DMS79 (cell line): Measurements from ENCODE around the gene ADAMTSL1.
"Not testable (repeated sequence)": the region's sequence is repeated elsewhere in the genome, so short reads cannot be mapped to it uniquely, and the experiment has no call there.

Experiments
- DNase-seq: peaks from one replicate; lab custom pipeline; 2025; lab: John Stamatoyannopoulos, UW

The ADAMTSL1 gene

GRCh38 chr9:18863791-18864190 lies 389.8 kb downstream of the ADAMTSL1 start:
- DNase-seq = no peak

- DNase-seq = no peak
These were observed 390.6 kb downstream of the ADAMTSL1 start for GRCh38 chr9:18864516-18864915.

GRCh38 chr9:18865542-18865941 lies 391.6 kb downstream of the ADAMTSL1 start:
- DNase-seq = no peak

GRCh38 chr9:18866121-18866831 lies 392.3 kb downstream of the ADAMTSL1 start:
- DNase-seq = no peak

GRCh38 chr9:18869725-18870124 lies 395.8 kb downstream of the ADAMTSL1 start:
- no peak for DNase-seq

- no peak for DNase-seq
These were observed 400.1 kb downstream of the ADAMTSL1 start for GRCh38 chr9:18874069-18874468.

- DNase-seq = not testable (repeated sequence)
These were observed 401.0 kb downstream of the ADAMTSL1 start for GRCh38 chr9:18874990-18875389.

- DNase-seq = no peak
These were observed 404.0 kb downstream of the ADAMTSL1 start for GRCh38 chr9:18877984-18878383.

- DNase-seq = no peak
These were observed 407.8 kb downstream of the ADAMTSL1 start for GRCh38 chr9:18881758-18882157.

- DNase-seq = no peak
These were observed 413.6 kb downstream of the ADAMTSL1 start for GRCh38 chr9:18887546-18887945.

- DNase-seq = no peak
These were observed 414.3 kb downstream of the ADAMTSL1 start for GRCh38 chr9:18888290-18888689.

GRCh38 chr9:18889550-18889949 lies 415.6 kb downstream of the ADAMTSL1 start:
- no peak for DNase-seq

- DNase-seq = peak; percentile 15
These were observed 416.4 kb downstream of the ADAMTSL1 start for GRCh38 chr9:18890372-18890771.

GRCh38 chr9:18891946-18892670 lies 418.2 kb downstream of the ADAMTSL1 start:
- DNase-seq = no peak

GRCh38 chr9:18893046-18893445 lies 419.1 kb downstream of the ADAMTSL1 start:
- no peak for DNase-seq

- DNase-seq = no peak
These were observed 419.5 kb downstream of the ADAMTSL1 start for GRCh38 chr9:18893491-18893890.

- no peak for DNase-seq
These were observed 422.1 kb downstream of the ADAMTSL1 start for GRCh38 chr9:18896004-18896403.

- no peak for DNase-seq
These were observed 422.7 kb downstream of the ADAMTSL1 start for GRCh38 chr9:18896531-18897179.

GRCh38 chr9:18903450-18903849 lies 429.5 kb downstream of the ADAMTSL1 start:
- DNase-seq = no peak

- no peak for DNase-seq
These were observed 431.3 kb downstream of the ADAMTSL1 start for GRCh38 chr9:18905028-18905882.

GRCh38 chr9:18905883-18906629 lies 432.1 kb downstream of the ADAMTSL1 start:
- DNase-seq = no peak
